Measurements from ENCODE around the gene TGOLN2.
"Not testable (repeated sequence)": the region's sequence is repeated elsewhere in the genome, so short reads cannot be mapped to it uniquely, and the experiment has no call there.

Gene TGOLN2

DNA sequence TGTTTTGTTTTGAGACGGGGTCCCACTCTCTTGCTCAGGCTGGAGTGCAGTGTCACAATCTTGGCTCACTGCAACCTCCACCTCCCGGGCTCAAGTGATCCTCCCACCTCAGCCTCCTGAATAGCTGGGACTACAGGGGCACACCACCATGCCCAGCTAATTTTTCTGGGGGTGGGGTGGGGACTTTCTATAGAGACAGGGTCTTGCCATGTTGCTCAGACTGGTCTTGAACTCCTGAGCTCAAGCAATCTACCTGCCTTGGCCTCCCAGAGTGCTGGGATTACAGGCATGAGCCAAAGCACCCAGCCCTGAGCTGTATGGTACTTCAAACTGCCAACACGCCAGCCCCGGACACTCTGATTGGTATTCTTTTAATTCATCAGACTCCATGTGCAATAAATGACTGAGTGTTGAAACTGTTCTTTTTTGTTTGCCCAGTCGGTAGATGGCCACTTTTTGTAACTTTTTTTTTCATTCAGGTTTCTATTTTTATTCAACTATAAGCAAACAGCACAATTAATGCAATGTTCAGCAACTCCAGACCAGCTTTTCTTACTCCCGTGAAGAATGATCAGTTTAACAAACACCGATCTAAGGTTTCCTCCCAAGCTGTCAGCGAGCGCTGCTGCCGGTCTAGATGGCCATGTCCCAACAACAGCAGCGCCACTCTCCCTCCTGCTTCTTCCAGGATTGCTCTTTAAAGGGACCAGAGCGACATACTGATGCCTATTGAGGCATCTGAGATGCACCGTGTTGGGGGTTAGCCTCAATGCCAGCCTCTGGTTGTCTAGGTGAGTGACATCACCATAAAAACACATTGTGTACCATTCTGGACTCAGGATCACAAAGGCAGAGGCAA is 12.5 kb upstream of the TGOLN2 start:
- no peak for DNase-seq (ENCODE audit: low read depth in 2 of 2)

DNA sequence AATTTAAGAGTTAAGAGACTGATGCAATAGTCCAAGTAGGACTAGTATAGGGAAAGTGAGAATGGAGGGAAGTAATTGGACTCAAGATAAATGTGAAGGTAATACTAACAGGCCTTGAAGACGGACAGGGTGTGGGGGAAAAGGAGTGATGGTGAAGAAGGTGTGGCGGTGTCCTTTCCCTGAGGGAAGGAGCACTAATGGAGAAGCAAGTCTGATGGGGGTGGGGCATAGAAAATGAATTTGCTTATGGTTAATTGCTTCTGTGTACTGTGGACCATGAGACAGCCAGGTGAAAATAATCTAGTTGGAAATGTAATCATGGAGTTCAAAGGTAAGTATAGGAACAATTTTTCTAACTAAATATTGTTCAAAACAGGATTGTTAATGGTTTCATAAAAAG is 7.1 kb upstream of the TGOLN2 start:
- DNase-seq (ENCODE audit: low read depth in 2 of 2): no peak

DNA sequence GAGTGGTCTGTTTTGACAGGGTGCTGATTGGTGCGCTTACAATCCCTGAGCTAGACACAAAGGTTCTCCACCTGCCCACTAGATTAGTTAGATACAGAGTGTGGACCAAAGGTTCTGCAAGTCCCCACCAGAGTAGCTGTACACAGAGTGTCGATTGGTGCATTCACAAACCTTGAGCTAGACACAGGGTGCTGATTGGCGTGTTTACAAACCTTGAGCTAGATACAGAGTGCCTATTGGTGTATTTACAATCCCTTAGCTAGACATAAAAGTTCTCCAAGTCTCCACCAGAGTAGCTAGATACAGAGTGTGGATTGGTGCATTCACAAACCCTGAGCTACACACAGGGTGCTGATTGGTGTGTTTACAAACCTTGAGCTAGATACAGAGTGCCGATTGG is 6.1 kb upstream of the TGOLN2 start:
- DNase-seq (ENCODE audit: low read depth in 2 of 2): not testable (repeated sequence)

DNA sequence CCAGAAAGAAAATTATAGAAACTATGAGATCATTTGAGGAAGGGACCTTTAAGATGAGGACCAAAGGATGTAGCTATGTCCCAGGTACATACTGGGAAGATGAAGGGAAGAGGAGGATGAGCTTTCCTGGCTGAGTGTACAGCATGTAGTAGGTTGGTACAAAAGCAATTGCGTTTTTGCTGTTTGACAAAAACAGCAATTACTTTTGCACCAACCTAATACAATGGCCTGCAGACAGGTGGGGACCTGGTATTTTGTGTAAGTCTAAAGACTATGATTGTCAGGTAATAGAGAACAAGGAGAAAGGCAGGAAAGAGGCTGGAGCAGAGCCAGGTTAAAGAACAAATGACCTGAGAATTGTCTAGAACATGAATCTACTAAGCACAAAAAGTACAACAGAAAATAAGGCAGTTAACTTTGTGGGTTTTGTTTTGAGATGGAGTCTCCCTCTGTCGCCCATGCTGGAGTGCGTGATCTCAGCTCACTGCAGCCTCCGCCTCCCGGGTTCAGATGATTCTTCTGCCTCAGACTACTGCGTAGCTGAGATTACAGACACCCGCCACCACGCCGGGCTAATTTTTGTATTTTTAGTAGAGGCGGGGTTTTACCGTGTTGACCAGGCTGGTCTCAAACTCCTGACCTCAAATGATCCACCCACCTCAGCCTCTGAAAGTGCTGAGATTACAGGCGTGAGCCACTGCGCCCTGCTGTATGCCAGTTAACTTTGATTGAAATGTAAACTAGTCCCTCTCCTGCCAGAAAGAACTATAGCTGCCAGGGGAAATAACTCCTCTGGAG is 3.2 kb upstream of the TGOLN2 start:
- no peak for DNase-seq (ENCODE audit: low read depth in 2 of 2)

DNA sequence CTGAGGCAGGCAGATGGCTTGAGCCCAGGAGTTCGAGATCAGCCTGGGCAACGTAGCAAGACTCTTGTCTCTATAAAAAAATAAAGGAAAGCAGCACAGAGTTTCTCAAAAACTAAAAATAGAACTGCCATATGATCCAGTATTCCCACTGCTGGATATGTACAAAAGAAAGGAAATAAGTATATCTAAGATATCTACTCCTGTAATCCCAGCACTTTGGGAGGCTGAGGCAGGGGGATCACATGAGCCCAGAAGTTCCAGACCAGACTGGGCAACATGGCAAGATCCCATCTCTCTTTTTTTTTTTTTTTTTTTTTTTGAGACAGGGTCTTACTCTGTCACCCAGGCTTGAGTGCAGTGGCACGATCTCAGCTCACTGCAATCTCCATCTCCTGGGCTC is 1.9 kb upstream of the TGOLN2 start:
- not testable (repeated sequence) for DNase-seq (ENCODE audit: low read depth in 2 of 2)

DNA sequence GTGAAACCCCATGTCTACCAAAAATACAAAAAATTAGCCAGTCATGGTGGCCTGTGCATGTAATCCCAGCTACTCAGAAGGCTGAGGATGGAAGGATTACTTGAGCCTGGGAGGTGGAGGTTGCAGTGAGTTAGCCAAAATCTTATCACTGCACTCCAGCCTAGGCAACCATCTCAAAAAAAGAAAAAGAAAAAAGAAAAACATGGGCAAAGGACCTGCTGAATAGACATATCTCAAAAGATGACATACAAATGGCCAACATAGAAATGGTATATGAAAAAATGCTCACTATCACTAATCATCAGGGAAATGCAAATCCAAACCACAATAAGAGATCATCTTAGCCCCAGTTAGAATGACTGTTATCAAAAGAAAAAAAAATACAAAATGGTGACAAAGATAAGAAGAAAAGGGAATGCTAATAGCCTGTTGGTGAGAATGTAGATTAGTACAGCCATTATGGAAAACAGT is 1.4 kb upstream of the TGOLN2 start:
- DNase-seq (ENCODE audit: low read depth in 2 of 2): no peak

DNA sequence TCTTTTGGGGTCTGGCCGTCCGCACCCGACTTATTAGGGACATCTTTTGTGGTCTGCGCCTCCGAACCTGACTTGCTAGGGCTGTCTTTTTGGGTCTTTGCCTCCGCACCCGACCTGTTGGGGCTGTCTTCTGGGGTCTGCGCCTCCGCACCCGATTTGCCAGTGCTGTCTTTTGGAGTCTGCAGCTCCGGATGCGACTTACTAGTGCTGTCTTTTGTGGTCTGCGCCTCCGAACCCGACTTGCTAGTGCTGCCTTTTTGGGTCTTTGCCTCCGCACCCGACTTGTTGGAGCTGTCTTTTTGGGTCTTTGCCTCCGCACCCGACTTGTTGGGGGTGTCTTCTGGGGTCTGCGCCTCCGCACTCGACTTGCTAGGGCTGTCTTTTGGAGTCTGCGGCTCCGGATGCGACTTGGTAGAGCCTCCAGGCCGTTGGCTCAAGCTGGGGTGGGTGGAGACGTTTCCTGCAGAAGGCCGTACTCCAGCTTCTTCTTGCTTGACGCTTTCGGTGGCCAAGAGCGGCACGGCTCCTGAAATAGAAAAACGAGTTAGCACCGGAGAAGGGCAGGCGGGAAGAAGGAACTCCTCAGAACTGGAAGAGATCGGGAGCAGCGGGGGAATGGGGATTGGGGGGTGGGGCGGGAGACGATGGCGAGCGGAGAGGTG is 498 bp downstream of the TGOLN2 start:
- peak in 1 of 2 donors; percentile 13 for DNase-seq (ENCODE audit: low read depth in 2 of 2)

DNA sequence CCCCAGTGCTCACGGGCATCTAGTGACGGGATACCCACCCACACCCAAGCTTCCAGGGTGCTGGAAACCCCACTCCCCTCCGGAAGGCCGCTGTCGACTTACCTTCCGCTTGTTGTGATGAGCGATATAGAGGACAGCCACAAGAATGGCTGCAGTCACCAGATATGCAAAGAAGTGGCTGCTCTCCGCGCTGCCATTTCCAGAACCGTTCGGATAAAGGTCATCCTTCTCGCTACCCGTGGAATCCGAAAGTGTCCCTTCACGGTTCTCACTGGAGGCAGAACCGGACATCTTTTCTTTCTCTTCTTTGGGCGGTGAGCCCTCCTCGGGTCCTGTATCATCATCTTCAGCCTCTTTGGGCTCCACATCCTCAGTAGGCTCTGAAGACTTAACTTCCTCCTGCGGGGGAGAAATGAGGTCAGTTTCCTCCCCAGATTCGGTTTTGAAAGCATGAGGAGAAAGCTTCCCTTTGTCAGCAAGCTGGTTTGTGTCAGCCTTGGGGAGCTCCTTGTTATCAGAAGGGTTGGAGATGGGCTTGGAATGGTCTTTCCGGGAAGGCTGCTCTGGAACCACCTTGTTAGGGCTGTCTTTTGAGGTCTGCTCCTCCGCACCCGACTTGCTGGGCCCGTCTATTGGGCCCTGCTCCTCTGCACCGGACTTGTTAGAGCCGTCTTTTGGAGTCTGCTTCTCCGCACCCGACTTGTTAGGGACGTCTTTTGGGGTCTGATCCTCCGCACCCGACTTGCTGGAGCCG is 1.2 kb downstream of the TGOLN2 start:
- DNase-seq (ENCODE audit: low read depth in 2 of 2): no peak

DNA sequence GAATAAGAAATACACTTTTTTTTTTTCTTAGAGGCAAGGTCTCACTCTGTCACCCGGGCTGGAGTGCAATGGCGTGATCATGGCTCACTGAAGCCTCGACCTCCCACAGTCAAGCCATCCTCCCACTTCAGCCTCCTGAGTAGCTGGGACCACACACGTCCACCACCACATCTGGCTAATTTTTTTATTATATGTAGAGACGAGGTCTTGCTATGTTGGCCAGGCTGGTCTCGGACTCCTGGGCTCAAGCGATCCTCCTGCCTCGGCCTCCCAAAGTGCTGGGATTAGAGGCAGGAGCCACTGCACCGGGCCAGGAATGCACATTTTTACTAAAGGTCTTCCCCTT is 2.4 kb downstream of the TGOLN2 start:
- no peak for DNase-seq (ENCODE audit: low read depth in 2 of 2)

DNA sequence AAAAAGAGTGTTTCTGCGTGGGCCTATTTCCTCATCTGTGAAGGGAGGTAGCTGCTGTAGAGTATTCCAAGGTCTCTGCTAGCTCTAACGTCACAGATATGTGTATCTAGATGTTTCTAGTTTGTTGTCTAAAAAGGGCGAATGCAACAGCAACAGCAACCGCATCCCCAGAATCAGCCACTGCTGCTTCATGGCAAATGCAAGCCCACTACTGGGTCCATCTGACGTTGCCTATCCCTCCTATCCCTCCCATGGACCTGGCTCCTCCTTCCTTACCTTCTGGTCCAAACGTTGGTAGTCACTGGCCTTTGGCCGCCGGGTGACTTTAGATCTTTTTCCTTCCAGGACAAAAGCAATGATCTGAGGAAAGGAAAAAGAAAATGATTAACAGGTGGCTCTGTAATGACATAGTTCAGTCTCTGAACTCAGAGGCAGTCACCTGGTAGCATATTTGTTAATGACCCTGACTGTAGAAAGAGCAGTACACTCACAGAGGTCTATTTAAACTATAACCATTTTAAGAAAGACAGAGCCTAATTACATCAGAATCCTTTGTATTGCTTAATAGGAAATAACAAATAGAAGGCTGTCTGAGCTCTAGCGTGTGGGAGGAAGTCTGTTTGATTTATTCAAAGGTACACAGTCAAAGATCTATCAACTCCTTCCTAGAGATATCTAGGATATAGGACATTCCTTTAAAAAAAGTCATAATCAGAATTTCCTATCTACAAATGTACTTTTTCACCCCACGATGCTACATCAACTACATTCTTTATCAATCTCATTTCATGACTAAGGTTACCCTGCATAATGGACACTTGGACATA is 2.9 kb downstream of the TGOLN2 start:
- no peak for DNase-seq (ENCODE audit: low read depth in 2 of 2)

DNA sequence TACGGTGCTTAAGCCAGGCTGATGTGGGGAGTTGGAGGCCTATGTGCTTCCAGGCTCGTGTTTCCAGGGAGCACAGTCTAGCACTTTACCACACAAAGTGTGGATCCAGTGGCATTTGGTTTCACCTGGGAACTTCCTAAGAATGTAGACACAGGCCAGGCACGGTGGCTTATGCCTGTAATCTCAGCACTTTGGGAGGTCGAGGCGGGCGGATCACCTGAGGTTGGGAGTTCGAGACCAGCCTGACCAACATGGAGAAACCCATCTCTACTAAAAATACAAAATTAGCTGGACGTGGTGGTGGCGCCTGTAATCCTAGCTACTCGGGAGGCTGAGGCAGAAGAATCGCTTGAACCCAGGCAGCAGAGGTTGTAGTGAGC is 3.8 kb downstream of the TGOLN2 start:
- DNase-seq (ENCODE audit: low read depth in 2 of 2): not testable (repeated sequence)

DNA sequence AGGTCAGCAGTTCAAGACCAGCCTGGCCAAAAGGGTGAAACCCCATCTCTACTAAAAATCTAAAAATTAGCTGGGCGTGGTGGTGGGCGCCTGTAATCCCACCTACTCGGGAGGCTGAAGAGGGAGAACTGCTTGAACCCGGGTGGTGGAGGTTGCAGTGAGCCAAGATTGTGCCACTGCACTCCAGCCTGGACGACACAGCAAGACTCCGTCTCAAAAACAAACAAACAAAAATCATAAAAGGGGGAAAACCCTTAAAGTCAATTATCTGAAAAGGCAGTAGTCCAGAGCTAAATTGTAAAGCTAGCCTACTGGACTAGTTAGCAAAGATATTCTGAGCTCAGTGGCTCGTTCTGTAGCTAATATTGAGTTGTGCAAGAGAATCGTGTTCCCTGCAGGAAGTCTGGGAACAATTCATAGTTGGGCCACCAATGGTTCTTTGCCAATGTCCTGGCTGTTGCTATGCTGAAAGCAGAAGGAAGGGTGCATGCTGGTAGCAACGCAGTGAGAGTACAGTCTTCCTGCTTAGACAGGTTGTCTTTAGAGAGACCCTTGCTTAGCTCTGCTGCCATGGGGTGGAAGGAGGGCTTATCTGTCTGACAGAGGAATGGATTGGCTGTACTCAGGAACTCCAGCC is 4.3 kb downstream of the TGOLN2 start:
- no peak for DNase-seq (ENCODE audit: low read depth in 2 of 2)

DNA sequence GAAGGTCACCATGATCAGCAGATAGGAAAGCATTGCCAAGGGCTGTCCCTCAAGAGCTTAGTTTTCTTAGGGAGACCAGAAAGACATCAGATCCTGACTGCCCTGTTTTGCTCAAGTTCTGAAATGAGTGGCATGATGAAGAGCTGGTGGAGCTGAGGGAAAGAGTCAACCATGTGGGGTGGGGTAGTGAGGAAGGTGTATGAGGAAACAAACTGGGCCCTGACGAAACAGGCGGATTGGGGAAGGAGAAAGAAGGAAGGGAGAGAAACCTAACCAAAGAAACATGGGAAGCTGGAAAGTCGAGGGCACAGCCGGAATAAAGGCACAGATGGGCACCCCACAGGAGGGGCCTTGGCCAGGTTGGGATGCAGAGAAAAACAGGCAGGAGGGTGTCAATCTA is 8.0 kb downstream of the TGOLN2 start:
- DNase-seq (ENCODE audit: low read depth in 2 of 2): no peak

DNA sequence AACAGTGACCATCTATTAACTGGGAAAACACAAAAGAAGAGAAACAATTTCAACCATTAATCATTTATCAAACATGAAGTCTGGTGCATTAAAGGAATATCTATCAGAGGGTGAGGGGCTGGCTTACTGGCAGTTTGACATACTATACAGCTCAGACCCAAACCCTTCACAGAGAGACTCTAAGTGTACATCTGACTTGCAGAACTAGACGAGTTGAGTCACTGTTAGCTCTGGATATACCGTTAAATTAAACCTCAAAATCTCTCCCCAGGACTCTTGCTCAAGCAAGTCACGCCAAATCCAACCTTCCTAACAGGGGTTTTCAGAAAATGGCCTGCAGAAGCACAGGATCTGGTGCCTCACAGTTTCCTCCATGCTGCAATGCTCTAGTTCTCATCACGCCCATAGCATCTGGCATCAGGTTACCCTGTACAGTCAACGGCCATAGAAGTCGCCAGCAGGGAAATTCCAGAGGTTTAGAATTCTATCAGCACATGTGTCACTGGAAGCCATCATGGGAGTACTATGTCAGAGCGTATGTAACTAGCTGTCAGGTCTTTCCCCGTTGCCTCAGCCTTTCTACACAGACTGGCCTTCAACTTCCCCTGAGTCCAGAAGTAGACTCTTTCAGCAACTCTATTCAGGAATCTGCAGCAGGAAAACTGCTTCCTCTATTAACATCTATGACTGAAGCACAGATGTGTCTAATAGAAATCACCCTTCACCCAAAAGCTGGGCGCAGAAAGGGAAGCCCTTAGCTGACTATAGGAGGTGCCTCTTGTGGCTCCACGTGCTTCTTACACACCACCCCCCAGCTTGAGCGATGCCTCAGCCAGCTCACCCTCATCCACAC is 9.3 kb downstream of the TGOLN2 start:
- no peak for DNase-seq (ENCODE audit: low read depth in 2 of 2)

DNA sequence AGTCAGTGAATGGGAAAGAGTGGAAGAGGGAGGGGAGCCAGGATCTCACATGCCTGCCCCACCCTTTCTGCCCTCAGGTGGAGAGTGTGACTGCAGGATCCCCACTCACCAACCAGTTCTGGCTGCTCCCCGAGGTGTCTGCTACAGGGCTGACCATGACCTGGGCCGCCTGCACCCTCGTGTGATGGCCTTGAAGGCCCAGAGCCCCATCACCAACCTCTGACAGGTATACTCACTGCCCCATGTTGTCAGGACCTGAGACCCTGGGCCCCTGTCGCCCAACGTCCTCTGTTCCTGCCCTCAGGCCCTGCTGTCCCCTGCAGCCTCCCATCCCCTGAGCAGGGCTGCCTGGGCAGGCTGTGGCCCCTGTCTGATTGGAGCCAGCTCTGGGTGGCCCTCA is 11.9 kb downstream of the TGOLN2 start:
- not testable (repeated sequence) for DNase-seq (ENCODE audit: low read depth in 2 of 2)

DNA sequence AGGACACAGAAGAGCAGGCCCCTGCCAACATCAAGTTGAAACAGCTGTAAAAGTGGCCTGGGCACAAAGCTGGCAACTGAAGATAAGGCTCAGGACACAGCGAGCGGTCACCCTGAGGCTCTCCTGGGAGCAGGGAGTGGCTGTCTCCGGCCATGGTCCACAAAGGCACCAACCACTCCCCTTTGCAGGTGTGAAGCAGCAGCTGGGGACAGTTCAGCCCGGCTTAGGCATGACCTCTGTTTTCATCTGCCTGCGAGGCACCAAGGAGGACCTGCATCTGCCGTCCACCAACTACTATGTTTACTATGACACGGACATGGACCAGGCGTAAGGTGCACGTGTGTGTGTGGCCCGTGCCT is 12.9 kb downstream of the TGOLN2 start:
- no peak for DNase-seq (ENCODE audit: low read depth in 2 of 2)

DNA sequence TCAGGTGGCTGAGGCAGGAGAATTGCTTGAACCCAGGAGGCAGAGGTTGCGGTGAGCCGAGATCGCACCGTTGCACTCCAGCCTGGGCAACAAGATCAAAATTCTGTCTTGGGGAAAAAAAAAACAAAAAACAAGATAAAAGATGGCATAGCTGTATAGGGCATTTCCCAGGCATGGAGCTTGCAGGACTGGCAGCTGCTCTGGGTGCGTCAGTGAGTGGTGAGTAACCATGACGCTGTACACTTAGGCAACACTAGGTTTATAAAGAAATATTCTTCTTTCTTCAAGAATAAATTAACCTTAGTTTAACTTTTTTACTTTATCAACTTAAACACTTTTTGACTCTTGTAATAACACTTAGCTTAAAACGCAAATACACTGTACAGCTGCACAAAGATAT is 15.4 kb downstream of the TGOLN2 start:
- DNase-seq (ENCODE audit: low read depth in 2 of 2): no peak

DNA sequence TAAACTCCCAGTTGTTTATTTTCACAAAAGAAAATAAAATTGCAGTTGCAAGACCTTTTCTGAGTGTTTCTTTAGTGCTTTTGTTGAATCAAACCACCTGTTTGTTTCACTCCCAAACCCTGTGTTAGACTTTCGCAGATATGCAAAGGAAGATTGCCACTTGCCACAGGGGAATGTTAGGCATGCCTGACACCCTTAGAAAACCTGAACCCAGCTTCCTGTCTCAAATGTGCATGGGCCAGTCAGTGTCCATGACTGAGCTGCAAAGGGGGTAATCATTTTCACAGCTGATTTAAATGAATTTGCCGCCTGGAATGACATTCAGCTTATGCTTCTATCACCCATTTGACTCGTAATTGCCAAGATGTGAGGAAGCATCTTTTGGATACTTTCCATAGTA is 17.5 kb downstream of the TGOLN2 start:
- no peak for DNase-seq (ENCODE audit: low read depth in 2 of 2)

DNA sequence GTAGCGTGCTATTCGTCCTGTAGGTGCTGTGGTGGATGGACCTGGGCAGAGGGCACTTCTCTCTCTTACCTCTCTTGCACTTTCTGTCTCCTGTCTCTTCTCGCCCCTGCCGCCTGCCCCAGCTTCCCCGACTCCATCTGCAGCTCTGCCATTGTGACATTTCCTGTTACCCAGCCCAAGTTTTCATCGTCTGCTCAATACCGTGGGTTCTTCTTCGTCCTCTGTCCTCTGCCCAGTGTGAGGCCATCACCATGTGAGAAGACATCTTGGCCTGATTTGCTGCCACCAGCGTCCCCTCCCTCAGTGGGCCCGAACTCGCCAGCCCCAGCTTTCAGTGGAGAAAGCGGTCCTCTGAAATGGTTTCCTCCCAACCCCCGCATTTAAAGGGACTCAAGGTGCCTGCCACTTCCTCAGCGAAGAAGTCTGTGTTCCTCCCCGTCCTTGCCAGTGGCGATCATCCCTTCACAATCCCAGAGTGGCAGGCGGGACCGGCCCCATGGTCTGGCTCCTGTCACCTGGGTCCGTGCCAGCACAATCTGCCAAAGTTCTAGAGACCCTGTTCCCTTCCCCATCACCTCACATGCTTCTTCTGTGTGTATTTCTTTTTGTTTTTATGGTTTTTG is 18.0 kb downstream of the TGOLN2 start:
- no peak for DNase-seq (ENCODE audit: low read depth in 2 of 2)
